Measurements from ENCODE around the gene HNRNPH2. TPM values are rescaled to one million over a fixed set of nuclear protein-coding genes. Genes with fewer than 3 reads are reported as not detected.
A peak's percentile ranks its signal among the peaks of the same experiment; 100 is the strongest.

The HNRNPH2 gene
- total and polyA plus RNA-seq, 12 donors: 30.7 to 74.9 (median 59.3) TPM

GRCh38 chrX:101417981-101418841, 10.2 kb downstream of the HNRNPH2 start:
- DNase-seq: peak; percentile 74 to 79
- WGBS, 2 donors: 0 to 1% methylated on average over 28 to 52 of the region's 56 CpGs
- intact Hi-C loops (cut with DNase I): loop anchor here in 6 of 10 donors (5.0 to 10.0 kb wide), 5 partner anchors 134 to 1759 kb away; partner anchors contain the start of gene ARMCX1 (in 4 of the 6)

GRCh38 chrX:101419489-101419888, 11.5 kb downstream of the HNRNPH2 start:
- no peak for TF ChIP-seq CTCF (IDR thresholded peaks at IDR 0.05)
- intact Hi-C loops (cut with DNase I): loop anchor here in 6 of 10 donors (5.0 to 10.0 kb wide), 5 partner anchors 133 to 1758 kb away; partner anchors contain the start of gene ARMCX1 (in 4 of the 6)
- H3K4me1 ChIP-seq: peaks cover 0 to 25% (median 12%) of the 10 kb centered on the region in 9 donors
- WGBS, 2 donors: 81 to 93% methylated on average over 2 of the region's 2 CpGs
- no peak for DNase-seq
- peak overlapping the region in 4 of 10 donors; percentile 67 to 76 (median 74) for H3K4me3 ChIP-seq
- peak overlapping the region in 4 of 10 donors; percentile 94 to 99 (median 96) for H3K27ac ChIP-seq
- no peak for ATAC-seq
- H3K27me3 ChIP-seq: peaks cover 0 to 49% (median 0%) of the 10 kb centered on the region in 7 donors
- no peaks in the 10 kb centered on the region for H3K9me3 ChIP-seq
- H3K36me3 ChIP-seq: peaks cover 0 to 35% (median 0%) of the 10 kb centered on the region in 9 donors

More at GRCh38 chrX:101417981-101418841, 10.2 kb downstream of the HNRNPH2 start:
- H3K36me3 ChIP-seq: peaks cover 0 to 34% (median 0%) of the 10 kb centered on the region in 9 donors
- H3K4me3 ChIP-seq: peak overlapping the region; percentile 35 to 76 (median 65)
- peak in 1 of 9 donors; percentile 5 for TF ChIP-seq CTCF (IDR thresholded peaks at IDR 0.05)
- ATAC-seq: peak; percentile 86 to 95 (median 93)
- H3K27me3 ChIP-seq: peaks cover 0 to 49% (median 0%) of the 10 kb centered on the region in 7 donors
- no peaks in the 10 kb centered on the region for H3K9me3 ChIP-seq
- peaks cover 0 to 25% (median 12%) of the 10 kb centered on the region in 9 donors for H3K4me1 ChIP-seq
- H3K27ac ChIP-seq: peak overlapping the region; percentile 48 to 99 (median 94)

- Histone ChIP-seq H3K4me3 (no peak overlapping the region), H3K9me3 (peaks cover 0 to 12% (median 0%) of the 10 kb centered on the region in 11 donors), H3K27me3 (no peaks in the 10 kb centered on the region), H3K36me3 (peaks cover 0 to 80% (median 0%) of the 10 kb centered on the region in 9 donors), H3K4me1 (no peaks in the 10 kb centered on the region), H3K27ac (no peak overlapping the region)
- no peak for TF ChIP-seq CTCF (IDR thresholded peaks at IDR 0.05)
- ATAC-seq (no peak), DNase-seq (no peak)
- WGBS, 2 donors: 97 to 100% methylated on average over 2 of the region's 2 CpGs
- intact Hi-C loops (cut with DNase I): no loop called here
Measured at GRCh38 chrX:101427954-101428353, 19.9 kb downstream of the HNRNPH2 start.

- ATAC-seq (no peak), DNase-seq (no peak)
- 74 to 97% methylated on average over 1 of the region's 1 CpG for WGBS, 2 donors
- peaks cover 0 to 61% (median 0%) of the 10 kb centered on the region in 9 donors for H3K36me3 ChIP-seq
- intact Hi-C loops (cut with DNase I): no loop called here
- TF ChIP-seq CTCF (IDR thresholded peaks at IDR 0.05): no peak
- no peaks in the 10 kb centered on the region for H3K4me1 ChIP-seq
- no peaks in the 10 kb centered on the region for H3K27me3 ChIP-seq
- no peak overlapping the region for H3K27ac ChIP-seq
- H3K4me3 ChIP-seq: no peak overlapping the region
- H3K9me3 ChIP-seq: peaks cover 0 to 12% (median 0%) of the 10 kb centered on the region in 11 donors
Measured at GRCh38 chrX:101429934-101430333, 21.9 kb downstream of the HNRNPH2 start.
